Measurements from ENCODE around the gene PITPNM1. TPM values are rescaled to one million over a fixed set of nuclear protein-coding genes. Genes with fewer than 3 reads are reported as not detected.

Gene PITPNM1
- total RNA-seq, 2 experiments from 2014 or later = 94.5 to 100 TPM

DNA sequence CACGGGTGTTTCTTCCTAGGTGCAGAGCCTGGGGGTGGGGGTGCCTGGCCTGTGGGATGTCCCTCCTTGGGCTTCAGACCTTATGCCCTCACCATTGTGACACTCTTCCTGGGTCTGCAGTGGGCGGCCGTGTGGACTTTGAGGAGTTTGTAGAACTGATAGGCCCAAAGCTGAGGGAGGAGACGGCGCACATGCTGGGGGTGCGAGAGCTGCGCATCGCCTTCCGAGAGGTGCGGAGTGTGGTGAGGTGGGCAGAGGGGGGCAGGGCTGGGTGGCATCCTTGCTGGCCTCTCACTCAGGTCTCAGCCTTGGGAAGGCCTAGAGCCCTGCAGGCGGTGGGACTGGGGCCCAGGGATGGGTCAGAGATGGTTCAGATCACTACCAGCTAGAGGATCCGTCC is 47.7 kb downstream of the PITPNM1 start:
- ChIA-PET CTCF (interaction anchor here (0.6 kb wide), 1 partner anchor 880 kb away, joined by 3 read pairs; no protein-coding TSS in a partner anchor), POLR2A (no interaction called here)
- Mint-ChIP-seq H3K27me3 (no peaks in the 10 kb centered on the region), H3K4me1 (peaks cover 5% of the 10 kb centered on the region), H3K9me3 (ENCODE audit: low read depth) (no peaks in the 10 kb centered on the region), H3K27ac (no peak overlapping the region), H3K4me3 (no peak overlapping the region), H3K36me3 (ENCODE audit: low read depth) (no peaks in the 10 kb centered on the region)
- intact Hi-C loops (cut with DNase I, micrococcal nuclease) = no loop called here
- no peak for ATAC-seq
- no peak for DNase-seq

GRCh38 chr11:67456068-67456705 is 49.0 kb downstream of the PITPNM1 start:
- intact Hi-C loops (cut with DNase I, micrococcal nuclease) = no loop called here
- ChIA-PET CTCF (interaction anchor here (0.9 kb wide), 1 partner anchor 111 kb away, joined by 5 read pairs; no protein-coding TSS in a partner anchor), POLR2A (no interaction called here)
- H3K36me3 Mint-ChIP-seq (ENCODE audit: low read depth) = no peaks in the 10 kb centered on the region
- no peak overlapping the region for H3K4me3 Mint-ChIP-seq
- no peak overlapping the region for H3K27ac Mint-ChIP-seq
- H3K9me3 Mint-ChIP-seq (ENCODE audit: low read depth) = no peaks in the 10 kb centered on the region
- peaks cover 8% of the 10 kb centered on the region for H3K4me1 Mint-ChIP-seq
- no peak for DNase-seq
- H3K27me3 Mint-ChIP-seq = no peaks in the 10 kb centered on the region
- no peak for ATAC-seq

DNA sequence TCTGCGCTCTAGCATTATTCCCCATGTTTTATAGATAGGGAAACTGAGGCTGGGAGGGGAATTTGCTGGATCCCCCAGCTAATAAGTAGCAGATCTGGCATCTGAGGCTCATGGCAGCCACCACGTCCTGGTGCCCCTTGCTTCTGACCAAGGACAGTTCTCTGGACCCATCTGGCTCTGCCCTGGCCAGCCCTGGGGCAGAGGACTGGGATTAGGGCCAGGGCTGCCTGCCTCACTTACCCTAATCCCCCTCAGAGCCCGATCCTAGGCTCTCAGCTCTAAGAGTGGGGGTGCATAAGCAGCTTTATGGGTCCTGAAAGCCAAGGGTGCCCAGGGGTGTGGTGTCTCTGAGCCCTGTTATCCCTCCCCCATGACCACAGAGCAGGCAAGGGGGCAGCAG is 50.1 kb downstream of the PITPNM1 start, which contains the start of gene CABP4:
CABP4 (plus strand) TSS at position 301 of the 400 bp plus-strand sequence; CDS start at position 371, 70 bp downstream.
- Mint-ChIP-seq H3K27ac (no peak within 1 kb of the TSS), H3K9me3 (ENCODE audit: low read depth) (no peaks in the 10 kb centered on the region), H3K4me1 (peaks cover 7% of the 10 kb centered on the region), H3K4me3 (no peak within 1 kb of the TSS), H3K36me3 (ENCODE audit: low read depth) (no peaks in the 10 kb centered on the region), H3K27me3 (no peaks in the 10 kb centered on the region)
- CTCF ChIA-PET = no interaction called here
- DNase-seq (no peak), ATAC-seq (no peak)
- POLR2A ChIA-PET = no interaction called here
- intact Hi-C loops (cut with DNase I, micrococcal nuclease) = no loop called here

- CTCF ChIA-PET = no interaction called here
- ATAC-seq (no peak), DNase-seq (no peak)
- Mint-ChIP-seq H3K4me1 (peaks cover 10% of the 10 kb centered on the region), H3K4me3 (no peak overlapping the region), H3K9me3 (ENCODE audit: low read depth) (no peaks in the 10 kb centered on the region), H3K27me3 (no peaks in the 10 kb centered on the region), H3K27ac (no peak overlapping the region), H3K36me3 (ENCODE audit: low read depth) (no peaks in the 10 kb centered on the region)
- intact Hi-C loops (cut with DNase I, micrococcal nuclease) = no loop called here
- POLR2A ChIA-PET = no interaction called here
Observed at GRCh38 chr11:67453816-67454732, 51.1 kb downstream of the PITPNM1 start.

DNA sequence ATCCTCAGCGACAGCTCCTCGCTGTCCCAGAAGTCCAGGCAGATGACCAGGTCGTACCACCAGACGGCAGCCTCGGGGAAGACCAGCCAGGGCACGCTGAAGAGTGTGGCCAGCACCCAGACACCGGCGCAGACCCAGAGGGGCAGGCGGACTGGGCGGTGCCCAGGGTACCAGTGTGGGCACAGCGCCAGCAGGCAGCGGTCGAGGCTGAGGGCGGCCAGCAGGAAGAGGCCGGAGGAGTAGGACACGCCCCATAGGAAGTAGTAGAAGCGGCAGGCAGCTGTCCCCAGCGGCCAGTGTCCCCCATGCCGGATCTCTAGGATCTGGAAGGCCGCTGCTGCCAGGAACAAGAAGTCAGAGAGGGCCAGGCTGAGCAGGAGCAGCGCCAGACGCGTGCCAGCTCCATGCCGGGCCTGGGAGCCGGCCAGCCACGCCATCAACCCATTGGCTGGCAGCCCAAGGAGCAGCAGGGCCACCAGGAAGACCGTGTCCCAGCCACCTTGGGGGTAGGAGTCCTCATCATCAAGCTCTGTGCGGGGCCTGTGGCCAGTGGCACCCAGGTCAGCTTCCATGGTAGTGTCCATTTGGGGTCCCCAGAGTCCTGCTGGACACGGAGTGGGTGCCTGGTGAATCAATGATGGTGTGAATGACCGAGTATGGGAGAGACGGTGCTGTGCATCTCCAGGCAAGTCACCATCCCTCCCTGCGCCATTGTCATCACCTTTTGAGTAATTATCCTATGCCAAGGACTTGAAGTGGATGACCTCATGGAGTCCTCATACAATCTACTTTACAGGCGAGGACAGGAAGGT is 52.8 kb downstream of the PITPNM1 start, which contains the start of gene GPR152:
GPR152 (minus strand) TSS at position 589 of the 812 bp plus-strand sequence; CDS start at position 584, 5 bp downstream.
- POLR2A ChIA-PET = interaction anchor here (0.7 kb wide), 1 partner anchor 212 kb away, joined by 4 read pairs; no protein-coding TSS in a partner anchor
- intact Hi-C loops (cut with DNase I, micrococcal nuclease) = no loop called here
- no peaks in the 10 kb centered on the region for H3K9me3 Mint-ChIP-seq (ENCODE audit: low read depth)
- H3K36me3 Mint-ChIP-seq (ENCODE audit: low read depth) = no peaks in the 10 kb centered on the region
- H3K27me3 Mint-ChIP-seq = no peaks in the 10 kb centered on the region
- DNase-seq = no peak
- no peak within 1 kb of the TSS for H3K27ac Mint-ChIP-seq
- no peak within 1 kb of the TSS for H3K4me3 Mint-ChIP-seq
- CTCF ChIA-PET = interaction anchor here (0.6 to 0.7 kb wide), 2 partner anchors 53 to 201 kb away, joined by 3 read pairs; partner anchors contain the start of gene PITPNM1
- no peak for ATAC-seq
- H3K4me1 Mint-ChIP-seq = peaks cover 22% of the 10 kb centered on the region

- no peak for DNase-seq
- Mint-ChIP-seq H3K36me3 (ENCODE audit: low read depth) (no peaks in the 10 kb centered on the region), H3K4me3 (no peak overlapping the region), H3K4me1 (peaks cover 30% of the 10 kb centered on the region), H3K9me3 (ENCODE audit: low read depth) (no peaks in the 10 kb centered on the region), H3K27me3 (no peaks in the 10 kb centered on the region), H3K27ac (no peak overlapping the region)
- intact Hi-C loops (cut with DNase I, micrococcal nuclease) = no loop called here
- POLR2A ChIA-PET = no interaction called here
- CTCF ChIA-PET = interaction anchor here (1.2 kb wide), 1 partner anchor 100 kb away, joined by 3 read pairs; no protein-coding TSS in a partner anchor
- ATAC-seq = no peak
Observed at GRCh38 chr11:67451658-67451976, 53.5 kb downstream of the PITPNM1 start.

- peaks cover 35% of the 10 kb centered on the region for H3K4me1 Mint-ChIP-seq
- CTCF ChIA-PET = interaction anchor here (0.6 to 1.2 kb wide), 3 partner anchors 100 to 1178 kb away, joined by 3 read pairs; no protein-coding TSS in a partner anchor
- H3K9me3 Mint-ChIP-seq (ENCODE audit: low read depth) = no peaks in the 10 kb centered on the region
- no peak for DNase-seq
- no peaks in the 10 kb centered on the region for H3K36me3 Mint-ChIP-seq (ENCODE audit: low read depth)
- no peaks in the 10 kb centered on the region for H3K27me3 Mint-ChIP-seq
- POLR2A ChIA-PET = interaction anchor here (1.1 to 1.4 kb wide), 2 partner anchors 14 to 44 kb away, joined by 3 to 5 read pairs; partner anchors contain the start of gene PTPRCAP
- intact Hi-C loops (cut with DNase I, micrococcal nuclease) = no loop called here
- ATAC-seq = no peak
- no peak overlapping the region for H3K27ac Mint-ChIP-seq
- no peak overlapping the region for H3K4me3 Mint-ChIP-seq
Observed at GRCh38 chr11:67450796-67451657, 54.1 kb downstream of the PITPNM1 start.

DNA sequence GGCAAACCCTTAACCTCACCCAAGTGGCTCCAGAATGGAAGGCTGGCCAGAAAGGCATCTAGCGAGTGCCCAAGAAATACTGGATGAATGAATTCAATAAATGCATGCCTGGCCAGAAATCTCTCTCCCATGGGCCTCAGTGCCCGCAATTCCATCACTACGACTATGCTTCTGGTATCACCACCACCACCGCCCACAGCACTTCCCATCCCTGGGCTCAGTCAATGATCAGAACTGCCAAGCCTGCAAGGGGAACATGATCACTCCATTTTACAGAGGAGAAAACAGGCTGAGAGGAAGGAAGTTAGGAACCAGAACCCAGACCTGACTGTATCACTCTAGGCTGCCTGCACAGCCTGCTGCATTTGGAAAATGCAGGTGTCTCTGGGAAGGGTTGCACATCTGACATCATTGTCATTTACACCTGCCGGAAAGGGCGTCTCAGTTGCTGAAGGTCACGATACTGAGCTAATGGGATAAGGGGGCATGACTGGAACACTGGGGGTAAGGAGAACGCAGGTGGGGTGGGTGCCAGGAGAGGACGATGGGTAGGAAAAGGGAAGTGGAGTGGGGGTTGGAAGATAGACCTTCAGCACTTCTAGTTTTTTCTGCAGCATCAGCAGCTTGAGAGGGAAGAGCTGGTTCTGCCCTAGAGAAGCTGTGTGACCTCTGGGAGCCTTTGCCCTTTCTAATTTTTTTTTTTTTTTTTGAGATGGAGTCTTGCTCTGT is 55.9 kb downstream of the PITPNM1 start:
- no peaks in the 10 kb centered on the region for H3K36me3 Mint-ChIP-seq (ENCODE audit: low read depth)
- no peak for ATAC-seq
- ChIA-PET CTCF (no interaction called here), POLR2A (interaction anchor here (1.4 kb wide), 1 partner anchor 12 kb away, joined by 5 read pairs; the partner anchor contains the start of gene PTPRCAP)
- H3K4me1 Mint-ChIP-seq = peaks cover 53% of the 10 kb centered on the region
- H3K27me3 Mint-ChIP-seq = no peaks in the 10 kb centered on the region
- DNase-seq = no peak
- H3K9me3 Mint-ChIP-seq (ENCODE audit: low read depth) = no peaks in the 10 kb centered on the region
- intact Hi-C loops (cut with DNase I, micrococcal nuclease) = no loop called here
- H3K4me3 Mint-ChIP-seq = no peak overlapping the region
- no peak overlapping the region for H3K27ac Mint-ChIP-seq

- ATAC-seq = no peak
- intact Hi-C loops (cut with DNase I, micrococcal nuclease) = no loop called here
- peaks cover 54% of the 10 kb centered on the region for H3K4me1 Mint-ChIP-seq
- CTCF ChIA-PET = interaction anchor here (1.2 to 1.4 kb wide), 2 partner anchors 9 to 10 kb away, joined by 4 read pairs; partner anchors contain the start of gene PTPRCAP
- no peaks in the 10 kb centered on the region for H3K9me3 Mint-ChIP-seq (ENCODE audit: low read depth)
- H3K4me3 Mint-ChIP-seq = no peak overlapping the region
- H3K27me3 Mint-ChIP-seq = no peaks in the 10 kb centered on the region
- POLR2A ChIA-PET = interaction anchor here (0.5 kb wide), 1 partner anchor 26 kb away, joined by 4 read pairs; no protein-coding TSS in a partner anchor
- no peak for DNase-seq
- H3K27ac Mint-ChIP-seq = peak overlapping the region; percentile 19
- H3K36me3 Mint-ChIP-seq (ENCODE audit: low read depth) = no peaks in the 10 kb centered on the region
Observed at GRCh38 chr11:67448220-67448609, 56.9 kb downstream of the PITPNM1 start.

- Mint-ChIP-seq H3K4me3 (no peak overlapping the region), H3K27me3 (no peaks in the 10 kb centered on the region)
Observed at GRCh38 chr11:67445515-67445914, 59.6 kb downstream of the PITPNM1 start.

More at GRCh38 chr11:67445515-67445914, 59.6 kb downstream of the PITPNM1 start:
- CTCF ChIA-PET = no interaction called here
- ATAC-seq (no peak), DNase-seq (no peak)
- POLR2A ChIA-PET = no interaction called here
- H3K36me3 Mint-ChIP-seq (ENCODE audit: low read depth) = no peaks in the 10 kb centered on the region
- peaks cover 69% of the 10 kb centered on the region for H3K4me1 Mint-ChIP-seq
- peak overlapping the region; percentile 91 for H3K27ac Mint-ChIP-seq
- H3K9me3 Mint-ChIP-seq (ENCODE audit: low read depth) = no peaks in the 10 kb centered on the region
- intact Hi-C loops (cut with DNase I, micrococcal nuclease) = no loop called here

All from activated CD4-positive, alpha-beta T cell treated with anti-CD3 and anti-CD28 coated beads for 36 hours (primary cell).